Adipose tissue (tissue), 3 donors: ENCODE measurements around the gene SUB1. TPM values are rescaled to one million over a fixed set of nuclear protein-coding genes. Genes with fewer than 3 reads are reported as not detected.
"Not testable (repeated sequence)": the region's sequence is repeated elsewhere in the genome, so short reads cannot be mapped to it uniquely, and the experiment has no call there.

Experiments used
- H3K27ac ChIP-seq: one replicate; pipeline ENCODE4 v1.5.1; 2013; ENCODE audit warnings: low read depth, low read length
- WGBS, 3 donors: extraction: QIAGEN DNeasy Blood & Tissue Kit; methylation state at CpG; one replicate each; pipeline ENCODE4 v1.1.7; 2013; 5-methylcytosine and 5-hydroxymethylcytosine counted together
- polyA plus RNA-seq, 3 donors: library from polyadenylated mRNA; stranded (reverse); fragments of 200-250 nt; gene quantifications; one replicate each; pipeline ENCODE4 v1.2.3, GENCODE V29; 2013
- donor health status: healthy with polysubstance abuse.
- donor health status: Bipolar disorder and iron deficiency.
- donor health status: healthy.

Gene SUB1
- polyA plus RNA-seq, 3 donors = 68.6 to 237 (median 225) TPM

- no peak overlapping the region for H3K27ac ChIP-seq
- WGBS, 3 donors = 73 to 83% (median 80%) methylated on average over 5 of the region's 5 CpGs
These were observed 40.2 kb downstream of the SUB1 start for GRCh38 chr5:32625547-32625946.

- 83 to 92% (median 86%) methylated on average over 5 of the region's 5 CpGs for WGBS, 3 donors
- H3K27ac ChIP-seq = no peak overlapping the region
These were observed 42.0 kb downstream of the SUB1 start for GRCh38 chr5:32627219-32627870.

DNA sequence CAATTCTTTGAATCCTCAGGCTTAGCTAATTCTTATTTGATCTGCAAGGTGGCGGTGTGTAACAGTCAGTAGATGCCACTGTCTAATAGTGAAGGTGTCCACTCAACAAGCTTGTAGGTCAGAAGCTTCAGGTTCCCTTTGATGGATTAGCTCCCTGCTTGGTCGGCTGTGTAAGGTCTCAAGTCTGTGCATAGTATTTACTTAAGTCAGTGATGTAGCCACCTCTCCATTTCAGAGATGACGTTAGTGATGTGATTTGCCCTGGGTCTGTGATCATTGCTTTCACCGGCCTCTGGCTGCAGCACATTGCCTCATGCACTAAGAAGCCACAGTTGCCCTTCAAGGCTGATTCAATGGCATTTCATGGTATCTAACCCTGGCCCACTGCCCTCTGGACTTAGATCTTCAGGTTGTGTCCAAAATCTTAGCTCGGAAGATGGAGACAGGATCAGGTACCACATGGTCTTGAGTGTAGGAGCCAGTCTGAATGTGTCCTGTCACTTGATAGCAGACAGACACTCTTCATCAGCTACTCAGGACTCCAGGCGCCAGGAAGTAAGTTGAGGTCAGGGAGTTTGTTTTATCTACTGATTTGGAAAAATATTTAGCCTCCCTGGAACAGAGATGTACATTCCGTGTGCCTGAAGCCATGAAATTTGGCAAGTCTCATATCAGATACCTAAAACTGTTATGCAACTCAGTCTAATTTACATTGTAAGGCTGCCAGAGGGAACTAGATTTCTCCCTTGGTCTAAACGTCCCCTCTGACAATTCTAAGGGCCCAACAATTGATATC is 42.9 kb downstream of the SUB1 start:
- WGBS, 3 donors = 54 to 69% (median 65%) methylated on average over 8 of the region's 8 CpGs
- no peak overlapping the region for H3K27ac ChIP-seq

DNA sequence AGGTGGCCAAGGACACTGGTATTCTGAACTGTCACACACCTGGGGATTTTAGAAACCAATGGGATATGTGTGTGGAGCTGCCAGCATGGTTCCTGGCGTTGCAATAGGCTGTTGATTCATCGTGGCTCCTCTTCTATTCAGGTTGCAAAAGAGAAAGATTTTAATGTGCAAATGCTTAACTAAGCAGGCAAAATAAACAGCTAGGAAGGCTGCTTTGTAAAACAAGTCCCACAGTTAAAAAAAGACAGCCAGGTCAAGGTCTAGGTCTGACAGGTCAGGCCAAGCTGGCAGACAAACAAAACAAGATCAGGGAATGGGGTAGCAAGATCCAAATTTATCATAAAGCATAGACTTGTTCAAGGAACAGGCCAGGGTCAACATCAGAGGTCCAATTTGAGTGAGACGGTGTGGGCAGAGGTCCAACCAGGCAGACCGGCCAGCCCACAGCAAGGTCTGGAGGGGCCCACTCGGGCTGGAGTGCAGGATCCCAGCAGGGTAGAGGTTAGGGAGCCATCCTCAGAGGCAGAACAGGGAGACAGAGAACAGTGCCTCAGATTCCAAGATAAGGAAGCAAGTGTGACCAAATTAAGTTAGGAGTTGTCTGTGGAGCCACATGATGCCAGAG is 45.6 kb downstream of the SUB1 start:
- 62 to 80% (median 66%) methylated on average over 5 of the region's 5 CpGs for WGBS, 3 donors
- H3K27ac ChIP-seq = no peak overlapping the region

DNA sequence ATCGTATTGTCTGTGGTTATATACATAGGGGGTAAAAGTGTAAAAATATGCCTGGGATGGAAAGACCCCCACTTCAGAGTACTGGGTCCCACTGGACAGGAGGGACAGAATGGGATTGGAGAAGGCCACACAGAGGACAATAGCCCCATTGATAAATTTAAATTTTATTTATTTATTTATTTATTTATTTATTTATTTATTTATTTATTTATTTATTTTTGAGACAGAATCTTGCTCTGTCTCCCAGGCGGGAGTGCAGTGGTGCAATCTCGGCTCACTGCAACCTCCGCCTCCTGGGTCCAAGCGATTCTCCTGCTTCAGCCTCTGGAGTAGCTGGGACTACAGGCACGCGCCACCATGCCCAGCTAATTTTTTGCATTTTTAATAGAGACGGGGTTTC is 47.7 kb downstream of the SUB1 start:
- 85 to 96% (median 96%) methylated on average over 8 of the region's 8 CpGs for WGBS, 3 donors

DNA sequence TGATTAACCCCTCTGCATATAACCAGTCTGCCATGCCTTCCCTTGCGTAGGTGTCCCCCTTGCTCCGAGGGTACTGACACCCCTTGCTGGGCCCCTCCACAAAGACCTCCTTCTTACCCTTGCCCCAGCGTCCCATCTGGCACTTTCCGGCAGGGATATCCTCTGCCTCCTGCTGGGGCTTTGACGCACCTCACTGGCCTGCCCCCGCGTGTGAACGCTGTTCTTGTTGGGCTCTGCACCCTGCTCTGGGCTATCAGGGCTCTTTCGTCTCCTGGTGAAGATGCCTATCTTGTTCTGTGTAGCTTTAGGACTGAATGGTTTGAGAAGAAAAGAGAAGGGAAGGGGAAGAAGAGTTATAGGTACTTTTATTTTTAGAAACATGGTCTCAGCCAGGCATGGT is 53.0 kb downstream of the SUB1 start:
- H3K27ac ChIP-seq = no peak overlapping the region
- 86 to 95% (median 89%) methylated on average over 9 of the region's 9 CpGs for WGBS, 3 donors

More for the DNA sequence above, 47.7 kb downstream of the SUB1 start:
- not testable (repeated sequence) for H3K27ac ChIP-seq

DNA sequence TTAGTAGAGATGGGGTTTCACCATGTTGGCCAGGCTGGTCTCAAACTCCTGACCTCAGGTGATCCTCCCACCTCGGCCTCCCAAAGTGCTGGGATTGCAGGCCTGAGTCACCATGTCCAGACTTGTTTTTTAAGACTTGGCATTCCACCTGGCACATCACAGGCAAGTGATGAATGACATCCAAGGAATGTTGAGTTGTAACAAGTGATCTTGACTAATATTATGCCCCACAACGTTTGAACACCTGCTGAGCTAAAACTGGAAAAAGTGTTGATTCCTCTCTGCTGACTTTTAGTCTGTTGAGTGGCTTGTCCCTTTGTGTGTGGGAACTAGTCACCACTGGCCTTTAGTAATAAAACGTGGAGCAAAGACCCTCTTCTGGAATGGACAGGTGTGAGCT is 54.6 kb downstream of the SUB1 start:
- H3K27ac ChIP-seq = no peak overlapping the region
- WGBS, 3 donors = 48 to 86% (median 77%) methylated on average over 3 of the region's 3 CpGs

GRCh38 chr5:32642276-32643002 is 57.1 kb downstream of the SUB1 start:
- WGBS, 3 donors = 75 to 82% (median 80%) methylated on average over 2 of the region's 2 CpGs

DNA sequence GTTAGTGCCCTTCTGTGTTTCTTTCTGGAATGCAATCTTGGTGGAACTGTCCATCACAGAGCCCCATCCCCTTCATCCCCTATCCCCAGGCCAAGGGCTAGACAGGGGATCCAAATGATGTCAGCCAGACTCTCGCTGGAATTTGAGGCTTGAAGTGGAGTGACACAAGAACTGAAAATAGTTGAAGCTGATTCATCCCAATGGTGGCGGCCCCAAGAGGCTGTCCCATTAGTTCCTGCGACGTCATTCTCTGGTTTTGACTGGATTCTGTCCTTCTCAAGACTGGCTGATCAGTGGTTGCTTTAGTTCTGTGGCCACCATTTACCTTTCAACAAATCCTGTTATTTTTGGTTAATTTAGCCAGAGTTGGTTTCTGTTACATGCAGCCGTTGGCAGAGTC is 59.9 kb downstream of the SUB1 start:
- WGBS, 3 donors = 77 to 87% (median 80%) methylated on average over 5 of the region's 5 CpGs
- H3K27ac ChIP-seq = no peak overlapping the region

More at GRCh38 chr5:32642276-32643002, 57.1 kb downstream of the SUB1 start:
- H3K27ac ChIP-seq = no peak overlapping the region

DNA sequence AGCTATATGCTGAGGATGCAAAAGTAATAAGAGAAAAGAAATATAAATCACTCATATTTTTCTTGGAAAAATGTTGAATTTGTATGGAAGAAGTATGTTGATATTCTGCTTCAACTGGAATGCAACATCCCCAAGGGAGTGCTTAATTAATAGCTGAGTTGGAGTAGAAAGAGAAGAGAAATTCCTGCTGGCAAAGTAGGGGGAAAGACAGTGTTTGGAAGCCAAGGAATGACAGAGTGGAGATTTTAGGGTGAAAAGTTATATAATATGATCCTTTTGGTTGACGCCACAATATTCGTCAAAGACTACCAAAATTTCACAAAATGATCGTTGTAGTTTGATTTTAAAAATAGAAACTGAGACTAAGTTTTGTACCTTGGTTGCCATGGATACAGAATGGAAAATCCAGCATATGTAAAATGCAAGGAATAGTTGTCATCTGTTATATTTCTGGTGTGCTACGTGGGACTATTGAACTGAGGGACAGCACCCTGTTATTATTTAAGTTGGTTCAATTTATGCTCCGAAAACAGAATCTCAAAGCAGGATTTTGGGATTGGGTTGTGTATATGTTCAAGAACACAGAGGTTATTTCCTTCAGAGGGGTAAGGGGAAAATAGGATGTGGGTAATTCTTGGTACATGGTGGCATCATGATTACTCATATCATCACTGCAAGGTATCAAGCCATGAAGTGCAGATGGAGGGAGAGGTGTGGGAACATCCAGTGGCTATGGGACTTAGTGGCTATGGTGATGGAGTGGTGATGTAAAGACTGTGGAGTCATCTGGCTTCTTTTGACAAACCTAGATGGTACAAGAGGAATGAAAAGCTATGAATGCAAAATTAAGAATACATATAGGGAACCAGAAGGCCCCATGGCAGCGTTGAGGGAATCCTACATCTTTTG is 61.0 kb downstream of the SUB1 start:
- 68 to 72% (median 70%) methylated on average over 6 of the region's 6 CpGs for WGBS, 3 donors
- H3K27ac ChIP-seq = no peak overlapping the region

DNA sequence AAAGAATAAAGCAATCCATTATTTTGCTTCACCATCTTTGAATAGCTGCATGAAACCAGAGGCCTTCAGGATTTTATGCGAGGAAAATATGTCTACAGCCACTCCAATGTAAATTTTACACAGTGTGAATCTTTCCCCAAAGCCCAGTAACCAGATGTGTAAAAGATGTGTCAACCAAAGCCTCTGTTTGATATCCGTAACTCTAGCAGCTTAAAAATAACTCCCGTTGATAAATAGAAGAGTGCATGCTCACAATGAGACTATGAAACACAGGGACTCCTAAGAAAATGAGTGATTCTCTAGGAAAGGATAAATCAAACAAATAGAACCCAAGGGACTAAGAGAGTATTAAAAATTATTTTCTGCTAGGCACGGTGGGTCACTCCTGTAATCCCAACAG is 65.7 kb downstream of the SUB1 start:
- no peak overlapping the region for H3K27ac ChIP-seq
- WGBS, 3 donors = 75 to 86% (median 76%) methylated on average over 4 of the region's 4 CpGs

GRCh38 chr5:32651638-32652037 is 66.3 kb downstream of the SUB1 start:
- no peak overlapping the region for H3K27ac ChIP-seq
- 59 to 66% (median 60%) methylated on average over 5 of the region's 5 CpGs for WGBS, 3 donors

Other genes starting within 250 kb of the SUB1 start
- gene ZFR, start 140.8 kb upstream of the SUB1 start, polyA plus RNA-seq = 10 to 100 TPM; 20.3 to 47.7 (median 35.1) TPM
- gene NPR3, start 125.8 kb downstream of the SUB1 start, polyA plus RNA-seq = 1 to 10 TPM; 1.9 to 2.6 (median 2.3) TPM